HL-60 (cell line): ENCODE results near the gene TALDO1.

ENCODE experiments used
- DNase-seq, 2 experiments: peaks; one replicate each; pipeline ENCODE4 v3.0.0-alpha.2; 2010 to 2020; ENCODE audit warnings: low read depth in 1 of 2, low spot score in 1 of 2
- H3K27ac ChIP-seq: fragments of 250-450 bp; sonication (Bioruptor Pico); replicated peaks from 2 replicates; pipeline ENCODE4 v1.5.1; 2020; ENCODE audit warnings: mild to moderate bottlenecking, moderate library complexity
- H3K27me3 ChIP-seq: fragments of 250-450 bp; sonication (Bioruptor Pico); 2 replicates; pipeline ENCODE4 v1.5.1; 2021; ENCODE audit warnings: mild to moderate bottlenecking, moderate library complexity; ENCODE audit not compliant: insufficient read depth, poor library complexity, severe bottlenecking
- H3K4me3 ChIP-seq: replicated peaks from 2 replicates; pipeline ENCODE4 v1.5.1; 2011; ENCODE audit warnings: mild to moderate bottlenecking, control low read depth, low read length; ENCODE audit not compliant: insufficient read depth
- CTCF ChIP-seq: IDR thresholded peaks from one replicate; pipeline ENCODE4 v1.5.1; 2011; ENCODE audit warnings: low read length, control low read depth, inconsistent platforms; ENCODE audit not compliant: insufficient read depth
- GABPA ChIP-seq: IDR thresholded peaks from 2 replicates; pipeline ENCODE4 v1.6.1; 2012; ENCODE audit warnings: low read depth
- POLR2AphosphoS5 ChIP-seq: IDR thresholded peaks from 2 replicates; pipeline ENCODE4 v1.6.1; 2012; ENCODE audit warnings: low read depth
- REST ChIP-seq: IDR thresholded peaks from 2 replicates; pipeline ENCODE4 v1.6.1; 2012; ENCODE audit warnings: low read depth; ENCODE audit not compliant: insufficient replicate concordance
- SPI1 ChIP-seq: IDR thresholded peaks from 2 replicates; pipeline ENCODE4 v1.6.1; 2012; ENCODE audit warnings: low read depth, mild to moderate bottlenecking, borderline replicate concordance

Gene TALDO1

GRCh38 chr11:788953-789940 is 42.0 kb downstream of the TALDO1 start:
- Histone ChIP-seq H3K27me3 (peaks cover 6% of the 10 kb centered on the region), H3K4me3 (no peak overlapping the region), H3K27ac (no peak overlapping the region)
- no peak for TF ChIP-seq GABPA
- TF ChIP-seq POLR2AphosphoS5 = no peak
- TF ChIP-seq CTCF = no peak
- no peak for TF ChIP-seq REST
- no peak for TF ChIP-seq SPI1
- DNase-seq = no peak

- Histone ChIP-seq H3K27ac (no peak within 1 kb of the TSS), H3K27me3 (peaks cover 6% of the 10 kb centered on the region), H3K4me3 (no peak within 1 kb of the TSS)
- DNase-seq = no peak
- no peak for TF ChIP-seq SPI1
- TF ChIP-seq CTCF = no peak
- no peak for TF ChIP-seq GABPA
- TF ChIP-seq REST = no peak
- no peak for TF ChIP-seq POLR2AphosphoS5
Measured at GRCh38 chr11:789943-790342, 42.7 kb downstream of the TALDO1 start, which contains the start of gene CEND1. Gene CEND1 (minus strand): TSS chr11:790090. CDS start chr11:788576, 1,514 bp downstream.

- Histone ChIP-seq H3K27ac (no peak overlapping the region), H3K4me3 (no peak overlapping the region), H3K27me3 (peaks cover 6% of the 10 kb centered on the region)
- TF ChIP-seq POLR2AphosphoS5 (no peak), GABPA (no peak), SPI1 (no peak), CTCF (no peak), REST (no peak)
- no peak for DNase-seq
Measured at GRCh38 chr11:790721-791564, 43.7 kb downstream of the TALDO1 start.
